Keratinocyte (primary cell): ENCODE measurements around the gene SLC25A13. TPM values are rescaled to one million over a fixed set of nuclear protein-coding genes. Genes with fewer than 3 reads are reported as not detected.

Experiments used
- DNase-seq: peaks from one replicate; pipeline ENCODE4 v3.0.0-alpha.2; 2011; ENCODE audit warnings: low read depth, missing footprints, low spot score
- FAIRE-seq: peaks from 2 replicates; lab custom pipeline; 2011; peaks lifted over from hg19 to GRCh38; lab: Jason Lieb, UNC
- H2AFZ ChIP-seq: 2 replicates; pipeline ENCODE4 v1.6.0; 2012; ENCODE audit warnings: low read length, control low read depth, inconsistent platforms; ENCODE audit not compliant: control insufficient read depth
- H3K27ac ChIP-seq: 2 replicates; pipeline ENCODE4 v1.5.1; 2011; ENCODE audit warnings: low read length; ENCODE audit not compliant: control insufficient read depth, insufficient read depth
- H3K27me3 ChIP-seq: 3 replicates; pipeline ENCODE4 v1.6.0; 2011; ENCODE audit warnings: low read length; ENCODE audit not compliant: control insufficient read depth, insufficient read depth; ENCODE audit errors: extremely low read depth
- H3K36me3 ChIP-seq, 2 experiments: 2 replicates in 1 of 2; 3 replicates in 1 of 2; pipeline ENCODE4 v1.5.1; 2011; ENCODE audit warnings: low read length in 2 of 2, mild to moderate bottlenecking in 1 of 2; ENCODE audit not compliant: control insufficient read depth in 2 of 2, insufficient read depth in 2 of 2; ENCODE audit errors: extremely low read depth in 1 of 2
- H3K4me1 ChIP-seq: 3 replicates; pipeline ENCODE4 v1.5.1; 2011; ENCODE audit warnings: low read length; ENCODE audit not compliant: control insufficient read depth, insufficient read depth; ENCODE audit errors: extremely low read depth
- H3K4me2 ChIP-seq: 3 replicates; pipeline ENCODE4 v1.6.0; 2011; ENCODE audit warnings: low read depth, low read length; ENCODE audit not compliant: control insufficient read depth, insufficient read depth; ENCODE audit errors: extremely low read depth
- H3K4me3 ChIP-seq, 3 experiments: fragments of 200-600 bp in 1 of 3; sonication (generic) in 1 of 3; 2 replicates in 2 of 3; 3 replicates in 1 of 3; pipeline ENCODE4 v1.5.1; 2011 to 2016; ENCODE audit warnings: low read length in 3 of 3, mild to moderate bottlenecking in 3 of 3, control low read depth in 2 of 3, inconsistent platforms in 1 of 3, low read depth in 1 of 3, mixed read lengths in 1 of 3, mixed run types in 1 of 3, moderate library complexity in 1 of 3; ENCODE audit not compliant: control insufficient read depth in 2 of 3, insufficient read depth in 2 of 3; ENCODE audit errors: extremely low read depth in 1 of 3
- H3K79me2 ChIP-seq: 2 replicates; pipeline ENCODE4 v1.6.0; 2012; ENCODE audit warnings: low read length; ENCODE audit not compliant: control insufficient read depth, insufficient read depth
- H3K9ac ChIP-seq: 3 replicates; pipeline ENCODE4 v1.6.0; 2011; ENCODE audit warnings: low read length; ENCODE audit not compliant: control insufficient read depth, insufficient read depth; ENCODE audit errors: extremely low read depth
- H3K9me1 ChIP-seq: 3 replicates; pipeline ENCODE4 v1.6.0; 2011; ENCODE audit warnings: low read length; ENCODE audit not compliant: control insufficient read depth, insufficient read depth; ENCODE audit errors: extremely low read depth
- H3K9me3 ChIP-seq: 2 replicates; pipeline ENCODE4 v1.5.1; 2012; ENCODE audit warnings: low read depth, low read length; ENCODE audit not compliant: control insufficient read depth
- H4K20me1 ChIP-seq: 3 replicates; pipeline ENCODE4 v1.6.0; 2011; ENCODE audit warnings: low read length; ENCODE audit not compliant: control insufficient read depth, insufficient read depth; ENCODE audit errors: extremely low read depth
- EZH2 ChIP-seq: IDR thresholded peaks from one replicate; pipeline ENCODE4 v1.6.1; 2012; ENCODE audit warnings: inconsistent platforms, mild to moderate bottlenecking, low read length, moderate library complexity
- dilution Hi-C: fragments of 300-500 bp; cut with MboI; formaldehyde crosslinking; loops from one replicate; pipeline ENCODE4 v1.7.0; 2020; ENCODE audit warnings: low sequenced_read_pairs; ENCODE audit not compliant: extremely low pct_ligation_motif_present
- polyA plus RNA-seq, 5 experiments: library from polyadenylated mRNA; depleted of rRNA in 3 of 5; stranded (reverse) in 3 of 5; stranded (forward) in 1 of 5; unstranded in 1 of 5; fragments of >200 nt; gene quantifications; 1 replicate in 1 of 5; 2 replicates in 3 of 5; 3 replicates in 1 of 5; pipeline versions ENCODE4 v1.2.1 to v1.2.3, GENCODE V29; 2011 to 2012; ENCODE audit warnings: missing spikeins in 2 of 5, low read depth in 1 of 5, low replicate concordance in 1 of 5
- TF ChIP-seq, protein P1 (sequence below), 3 experiments: IDR thresholded peaks in 1 of 3; conservative IDR thresholded peaks in 1 of 3; optimal IDR thresholded peaks in 1 of 3; 2 replicates in 2 of 3; 3 replicates in 1 of 3; pipeline versions ENCODE3 to v1.5.1; 2011; ENCODE audit warnings: low read length in 3 of 3, mild to moderate bottlenecking in 3 of 3, moderate library complexity in 2 of 3, control low read depth in 1 of 3, inconsistent platforms in 1 of 3; ENCODE audit not compliant: insufficient read depth in 2 of 3; ENCODE audit errors: extremely low read depth in 1 of 3

The SLC25A13 gene
- polyA plus RNA-seq, 1 donor (not counting 4 experiments of a cell fraction or from before 2014, with no cell fraction given), result 29.4 TPM

DNA sequence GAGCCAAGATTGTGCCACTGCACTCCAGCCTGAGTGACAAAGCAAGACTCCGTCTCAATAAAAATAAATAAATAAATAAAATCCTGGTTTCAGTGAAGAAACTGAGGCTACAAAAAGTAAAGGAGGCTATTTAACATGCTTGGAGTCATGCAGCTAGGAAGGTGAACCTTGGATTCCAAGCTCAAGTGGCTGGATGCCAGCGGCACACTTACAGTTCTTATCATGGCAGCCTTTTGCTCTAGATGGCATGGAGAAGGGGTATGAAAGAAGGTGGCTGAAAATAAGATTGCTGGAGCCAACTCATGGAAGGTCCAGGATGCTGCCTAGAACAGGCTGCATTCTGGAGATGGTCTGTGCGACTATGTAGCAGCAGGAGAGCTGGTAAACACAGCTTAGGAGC is 170.0 kb downstream of the SLC25A13 start:
- TF ChIP-seq EZH2, result no peak
- TF ChIP-seq, protein P1, sequence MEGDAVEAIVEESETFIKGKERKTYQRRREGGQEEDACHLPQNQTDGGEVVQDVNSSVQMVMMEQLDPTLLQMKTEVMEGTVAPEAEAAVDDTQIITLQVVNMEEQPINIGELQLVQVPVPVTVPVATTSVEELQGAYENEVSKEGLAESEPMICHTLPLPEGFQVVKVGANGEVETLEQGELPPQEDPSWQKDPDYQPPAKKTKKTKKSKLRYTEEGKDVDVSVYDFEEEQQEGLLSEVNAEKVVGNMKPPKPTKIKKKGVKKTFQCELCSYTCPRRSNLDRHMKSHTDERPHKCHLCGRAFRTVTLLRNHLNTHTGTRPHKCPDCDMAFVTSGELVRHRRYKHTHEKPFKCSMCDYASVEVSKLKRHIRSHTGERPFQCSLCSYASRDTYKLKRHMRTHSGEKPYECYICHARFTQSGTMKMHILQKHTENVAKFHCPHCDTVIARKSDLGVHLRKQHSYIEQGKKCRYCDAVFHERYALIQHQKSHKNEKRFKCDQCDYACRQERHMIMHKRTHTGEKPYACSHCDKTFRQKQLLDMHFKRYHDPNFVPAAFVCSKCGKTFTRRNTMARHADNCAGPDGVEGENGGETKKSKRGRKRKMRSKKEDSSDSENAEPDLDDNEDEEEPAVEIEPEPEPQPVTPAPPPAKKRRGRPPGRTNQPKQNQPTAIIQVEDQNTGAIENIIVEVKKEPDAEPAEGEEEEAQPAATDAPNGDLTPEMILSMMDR (optimal IDR thresholded peaks at IDR 0.05 in 1 of 3, IDR thresholded peaks at IDR 0.05 in 1 of 3, conservative IDR thresholded peaks at IDR 0.05 in 1 of 3; ENCODE audit: extremely low read depth in 1 of 3, insufficient read depth in 2 of 3, low read length in 3 of 3), result no peak
- Histone ChIP-seq H3K9ac (no peak overlapping the region), H3K36me3 (peaks cover 0 to 2% of the 10 kb centered on the region in 2 experiments), H3K4me1 (no peaks in the 10 kb centered on the region), H3K79me2 (no peaks in the 10 kb centered on the region), H4K20me1 (no peaks in the 10 kb centered on the region), H3K27me3 (no peaks in the 10 kb centered on the region), H3K9me1 (no peaks in the 10 kb centered on the region), H3K9me3 (no peaks in the 10 kb centered on the region), H3K27ac (no peak overlapping the region), H2AFZ (no peak overlapping the region), H3K4me2 (no peak overlapping the region), H3K4me3 (no peak overlapping the region)
- dilution Hi-C loops, result no loop called here
- FAIRE-seq (no peak), DNase-seq (no peak)

DNA sequence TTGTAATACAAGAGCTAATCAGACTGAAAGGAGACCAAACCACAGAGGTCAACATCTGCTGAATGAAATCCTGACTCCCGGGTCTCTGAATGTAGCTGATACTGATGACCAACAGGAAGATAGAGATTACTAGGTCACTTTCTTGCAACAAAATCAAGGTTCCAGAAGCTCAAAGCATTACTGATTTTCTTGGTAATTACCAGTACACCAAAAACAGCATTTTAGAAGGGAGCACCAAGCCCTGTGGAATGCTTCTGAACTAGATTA is 177.7 kb downstream of the SLC25A13 start:
- Histone ChIP-seq H3K4me2 (no peak overlapping the region), H3K27ac (no peak overlapping the region), H3K4me3 (no peak overlapping the region), H3K4me1 (no peaks in the 10 kb centered on the region), H3K9ac (no peak overlapping the region), H2AFZ (no peak overlapping the region), H3K9me3 (no peaks in the 10 kb centered on the region), H3K27me3 (no peaks in the 10 kb centered on the region), H4K20me1 (no peaks in the 10 kb centered on the region), H3K36me3 (peaks cover 4 to 5% of the 10 kb centered on the region in 2 experiments), H3K9me1 (no peaks in the 10 kb centered on the region), H3K79me2 (no peaks in the 10 kb centered on the region)
- FAIRE-seq (no peak), DNase-seq (no peak)
- dilution Hi-C loops, result no loop called here
- TF ChIP-seq, protein P1 (optimal IDR thresholded peaks at IDR 0.05 in 1 of 3, IDR thresholded peaks at IDR 0.05 in 1 of 3, conservative IDR thresholded peaks at IDR 0.05 in 1 of 3; ENCODE audit: extremely low read depth in 1 of 3, insufficient read depth in 2 of 3, low read length in 3 of 3), result no peak
- no peak for TF ChIP-seq EZH2
